ENCODE results near the gene DNASE1L3. TPM values are rescaled to one million over a fixed set of nuclear protein-coding genes. Genes with fewer than 3 reads are reported as not detected.

The DNASE1L3 gene
- total and polyA plus RNA-seq, 2 of the 13 experiments (the other 11 are each of a cell fraction or from before 2014, with no cell fraction given), result 0.86 to 1.7 TPM

- TF ChIP-seq CAMTA2 (CRISPR knock-in tag; IDR thresholded peaks at IDR 0.05; ENCODE audit: borderline replicate concordance), result no peak
- TF ChIP-seq JUNB (CRISPR knock-in tag; IDR thresholded peaks at IDR 0.05; ENCODE audit: borderline replicate concordance), result no peak
- TF ChIP-seq CEBPB (IDR thresholded peaks at IDR 0.05; ENCODE audit: borderline replicate concordance, low read depth, low read length), result no peak
- no peak for TF ChIP-seq MYNN (CRISPR knock-in tag; IDR thresholded peaks at IDR 0.05; ENCODE audit: low read depth)
- no peak for TF ChIP-seq ZNF326 (CRISPR knock-in tag; IDR thresholded peaks at IDR 0.05; ENCODE audit: borderline replicate concordance)
- TF ChIP-seq GABPA (IDR thresholded peaks at IDR 0.05; ENCODE audit: low read depth, low read length), result no peak
- peak; percentile 6; the same call in 1 of the 2 replicates for TF ChIP-seq GABPA (CRISPR knock-in tag; IDR thresholded peaks at IDR 0.05; ENCODE audit: low read depth)
- TF ChIP-seq, protein P1, sequence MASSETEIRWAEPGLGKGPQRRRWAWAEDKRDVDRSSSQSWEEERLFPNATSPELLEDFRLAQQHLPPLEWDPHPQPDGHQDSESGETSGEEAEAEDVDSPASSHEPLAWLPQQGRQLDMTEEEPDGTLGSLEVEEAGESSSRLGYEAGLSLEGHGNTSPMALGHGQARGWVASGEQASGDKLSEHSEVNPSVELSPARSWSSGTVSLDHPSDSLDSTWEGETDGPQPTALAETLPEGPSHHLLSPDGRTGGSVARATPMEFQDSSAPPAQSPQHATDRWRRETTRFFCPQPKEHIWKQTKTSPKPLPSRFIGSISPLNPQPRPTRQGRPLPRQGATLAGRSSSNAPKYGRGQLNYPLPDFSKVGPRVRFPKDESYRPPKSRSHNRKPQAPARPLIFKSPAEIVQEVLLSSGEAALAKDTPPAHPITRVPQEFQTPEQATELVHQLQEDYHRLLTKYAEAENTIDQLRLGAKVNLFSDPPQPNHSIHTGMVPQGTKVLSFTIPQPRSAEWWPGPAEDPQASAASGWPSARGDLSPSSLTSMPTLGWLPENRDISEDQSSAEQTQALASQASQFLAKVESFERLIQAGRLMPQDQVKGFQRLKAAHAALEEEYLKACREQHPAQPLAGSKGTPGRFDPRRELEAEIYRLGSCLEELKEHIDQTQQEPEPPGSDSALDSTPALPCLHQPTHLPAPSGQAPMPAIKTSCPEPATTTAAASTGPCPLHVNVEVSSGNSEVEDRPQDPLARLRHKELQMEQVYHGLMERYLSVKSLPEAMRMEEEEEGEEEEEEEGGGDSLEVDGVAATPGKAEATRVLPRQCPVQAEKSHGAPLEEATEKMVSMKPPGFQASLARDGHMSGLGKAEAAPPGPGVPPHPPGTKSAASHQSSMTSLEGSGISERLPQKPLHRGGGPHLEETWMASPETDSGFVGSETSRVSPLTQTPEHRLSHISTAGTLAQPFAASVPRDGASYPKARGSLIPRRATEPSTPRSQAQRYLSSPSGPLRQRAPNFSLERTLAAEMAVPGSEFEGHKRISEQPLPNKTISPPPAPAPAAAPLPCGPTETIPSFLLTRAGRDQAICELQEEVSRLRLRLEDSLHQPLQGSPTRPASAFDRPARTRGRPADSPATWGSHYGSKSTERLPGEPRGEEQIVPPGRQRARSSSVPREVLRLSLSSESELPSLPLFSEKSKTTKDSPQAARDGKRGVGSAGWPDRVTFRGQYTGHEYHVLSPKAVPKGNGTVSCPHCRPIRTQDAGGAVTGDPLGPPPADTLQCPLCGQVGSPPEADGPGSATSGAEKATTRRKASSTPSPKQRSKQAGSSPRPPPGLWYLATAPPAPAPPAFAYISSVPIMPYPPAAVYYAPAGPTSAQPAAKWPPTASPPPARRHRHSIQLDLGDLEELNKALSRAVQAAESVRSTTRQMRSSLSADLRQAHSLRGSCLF (CRISPR knock-in tag; IDR thresholded peaks at IDR 0.05; ENCODE audit: borderline replicate concordance), result no peak
- TF ChIP-seq GZF1 (CRISPR knock-in tag; IDR thresholded peaks at IDR 0.05), result no peak
- TF ChIP-seq ZNF703 (CRISPR knock-in tag; IDR thresholded peaks at IDR 0.05; ENCODE audit: borderline replicate concordance), result no peak
- TF ChIP-seq PAWR (CRISPR knock-in tag; IDR thresholded peaks at IDR 0.05; ENCODE audit: borderline replicate concordance), result no peak
Observed at GRCh38 chr3:58173029-58173668, 37.6 kb downstream of the DNASE1L3 start (continued).
